Mesendoderm (in vitro differentiated cells): ENCODE measurements around the gene PGAP1. TPM values are rescaled to one million over a fixed set of nuclear protein-coding genes. Genes with fewer than 3 reads are reported as not detected.

Experiments used
- DNase-seq: peaks from one replicate; pipeline ENCODE4 v3.0.0; 2013
- H2AK5ac ChIP-seq: 2 replicates; pipeline ENCODE4 v1.6.1; 2013; ENCODE audit warnings: low read length, inconsistent platforms
- H2BK120ac ChIP-seq: 2 replicates; pipeline ENCODE4 v1.6.1; 2013; ENCODE audit warnings: low read depth, mild to moderate bottlenecking, low read length, moderate library complexity, mixed read lengths
- H2BK15ac ChIP-seq: replicated peaks from 2 replicates; pipeline ENCODE4 v1.6.1; 2013; ENCODE audit warnings: low read depth, mild to moderate bottlenecking, moderate library complexity
- H2BK5ac ChIP-seq: 2 replicates; pipeline ENCODE4 v1.6.1; 2013; ENCODE audit warnings: low read length, inconsistent platforms
- H3K18ac ChIP-seq: 2 replicates; pipeline ENCODE4 v1.6.1; 2013; ENCODE audit warnings: mild to moderate bottlenecking, low read length, mixed read lengths
- H3K23ac ChIP-seq: one replicate; pipeline ENCODE4 v1.6.1; 2013; ENCODE audit warnings: low read length
- H3K27ac ChIP-seq: 2 replicates; pipeline ENCODE4 v1.5.1; 2013; ENCODE audit warnings: low read depth, mild to moderate bottlenecking, inconsistent platforms, low read length, moderate library complexity
- H3K27me3 ChIP-seq: 2 replicates; pipeline ENCODE4 v1.6.1; 2013; ENCODE audit warnings: low read length, control low read depth, mild to moderate bottlenecking, inconsistent platforms; ENCODE audit not compliant: insufficient read depth, poor library complexity
- H3K36me3 ChIP-seq: 2 replicates; pipeline ENCODE4 v1.6.1; 2013; ENCODE audit warnings: low read length, inconsistent platforms; ENCODE audit not compliant: control insufficient read depth, insufficient read depth
- H3K4ac ChIP-seq: one replicate; pipeline ENCODE4 v1.6.1; 2013; ENCODE audit warnings: low read depth, mild to moderate bottlenecking, low read length, moderate library complexity
- H3K4me1 ChIP-seq: 2 replicates; pipeline ENCODE4 v1.6.1; 2013; ENCODE audit warnings: low read depth, low read length, inconsistent platforms; ENCODE audit not compliant: control insufficient read depth
- H3K4me2 ChIP-seq: 2 replicates; pipeline ENCODE4 v1.6.1; 2013; ENCODE audit warnings: low read length
- H3K4me3 ChIP-seq: 2 replicates; pipeline ENCODE4 v1.5.1; 2013; ENCODE audit warnings: mild to moderate bottlenecking, low read length
- H3K56ac ChIP-seq: one replicate; pipeline ENCODE4 v1.6.1; 2013; ENCODE audit warnings: low read length
- H3K79me1 ChIP-seq: 2 replicates; pipeline ENCODE4 v1.6.1; 2013; ENCODE audit warnings: low read length, inconsistent platforms
- H3K79me2 ChIP-seq: 2 replicates; pipeline ENCODE4 v1.6.1; 2013; ENCODE audit warnings: mild to moderate bottlenecking, low read length; ENCODE audit not compliant: control insufficient read depth, insufficient read depth
- H3K9ac ChIP-seq: 2 replicates; pipeline ENCODE4 v1.6.1; 2013; ENCODE audit warnings: low read length, inconsistent platforms
- H4K5ac ChIP-seq: one replicate; pipeline ENCODE4 v1.6.1; 2013; ENCODE audit warnings: low read length
- H4K8ac ChIP-seq: one replicate; pipeline ENCODE4 v1.6.1; 2013; ENCODE audit warnings: low read depth, mild to moderate bottlenecking, control low read depth, low read length, moderate library complexity
- WGBS: extraction: QIAGEN DNeasy Blood & Tissue Kit; methylation state at CpG from one replicate; pipeline ENCODE4 v1.1.7; 2013; ENCODE audit warnings: low lambda C conversion rate, missing lambda C conversion rate; ENCODE audit not compliant: insufficient coverage; ENCODE audit errors: extremely low coverage; 5-methylcytosine and 5-hydroxymethylcytosine counted together
- polyA plus RNA-seq, 2 experiments: library from polyadenylated mRNA; stranded (reverse); fragments of 200-250 nt; gene quantifications; one replicate each; pipeline ENCODE4 v1.2.3, GENCODE V29; 2013

PGAP1 gene, protein sequence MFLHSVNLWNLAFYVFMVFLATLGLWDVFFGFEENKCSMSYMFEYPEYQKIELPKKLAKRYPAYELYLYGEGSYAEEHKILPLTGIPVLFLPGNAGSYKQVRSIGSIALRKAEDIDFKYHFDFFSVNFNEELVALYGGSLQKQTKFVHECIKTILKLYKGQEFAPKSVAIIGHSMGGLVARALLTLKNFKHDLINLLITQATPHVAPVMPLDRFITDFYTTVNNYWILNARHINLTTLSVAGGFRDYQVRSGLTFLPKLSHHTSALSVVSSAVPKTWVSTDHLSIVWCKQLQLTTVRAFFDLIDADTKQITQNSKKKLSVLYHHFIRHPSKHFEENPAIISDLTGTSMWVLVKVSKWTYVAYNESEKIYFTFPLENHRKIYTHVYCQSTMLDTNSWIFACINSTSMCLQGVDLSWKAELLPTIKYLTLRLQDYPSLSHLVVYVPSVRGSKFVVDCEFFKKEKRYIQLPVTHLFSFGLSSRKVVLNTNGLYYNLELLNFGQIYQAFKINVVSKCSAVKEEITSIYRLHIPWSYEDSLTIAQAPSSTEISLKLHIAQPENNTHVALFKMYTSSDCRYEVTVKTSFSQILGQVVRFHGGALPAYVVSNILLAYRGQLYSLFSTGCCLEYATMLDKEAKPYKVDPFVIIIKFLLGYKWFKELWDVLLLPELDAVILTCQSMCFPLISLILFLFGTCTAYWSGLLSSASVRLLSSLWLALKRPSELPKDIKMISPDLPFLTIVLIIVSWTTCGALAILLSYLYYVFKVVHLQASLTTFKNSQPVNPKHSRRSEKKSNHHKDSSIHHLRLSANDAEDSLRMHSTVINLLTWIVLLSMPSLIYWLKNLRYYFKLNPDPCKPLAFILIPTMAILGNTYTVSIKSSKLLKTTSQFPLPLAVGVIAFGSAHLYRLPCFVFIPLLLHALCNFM
- 6.5 TPM for polyA plus RNA-seq (2013, experiment 1 of 2)
- 6.4 TPM for polyA plus RNA-seq (2013, experiment 2 of 2)

DNA sequence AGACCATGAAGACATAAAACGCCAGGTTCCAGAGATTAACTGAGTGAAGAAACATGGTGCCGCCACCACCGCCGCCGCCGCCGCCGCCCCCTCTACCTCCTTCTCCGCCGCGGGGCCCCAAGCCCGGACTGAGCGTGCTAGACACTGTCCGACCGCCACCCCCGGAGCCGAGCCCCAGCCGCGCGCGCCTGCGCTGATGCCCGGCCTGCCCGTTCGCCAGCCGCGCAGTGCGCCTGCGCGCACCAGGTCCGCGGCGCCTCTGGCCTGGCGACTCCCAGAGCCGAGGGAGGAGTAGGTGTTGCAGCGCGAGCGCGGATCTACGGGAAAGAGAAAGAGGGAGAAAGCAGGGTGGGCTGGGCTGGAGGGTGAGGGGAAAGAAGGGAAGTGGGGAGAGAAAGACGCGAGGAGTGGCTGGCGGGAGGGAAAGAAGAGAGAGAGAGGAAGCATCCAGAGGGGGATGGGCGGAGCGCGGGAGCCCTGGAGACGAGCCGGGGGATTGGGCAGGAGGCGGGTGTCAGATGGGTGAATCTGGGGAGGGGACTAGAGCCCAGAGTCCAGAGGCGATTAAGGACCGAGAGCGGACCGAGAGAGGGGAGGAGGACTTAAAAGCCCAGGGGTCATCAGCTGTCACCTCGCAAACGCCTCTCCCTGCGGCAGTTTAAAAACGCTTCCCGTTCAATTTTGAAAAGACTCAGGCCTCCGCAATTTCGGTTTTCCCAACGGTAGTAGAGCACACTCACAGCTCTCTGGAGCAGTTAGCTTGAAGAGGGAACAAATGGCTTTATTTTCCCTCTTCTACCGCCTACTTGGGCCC is at the start of gene PGAP1:
PGAP1 (minus strand) TSS at position 146 of the 814 bp plus-strand sequence; CDS start at position 55, 91 bp downstream.
- peak; percentile 98 for DNase-seq
- H2BK120ac ChIP-seq = no peak within 1 kb of the TSS
- H3K4me2 ChIP-seq = peak within 1 kb of the TSS; percentile 66
- H3K9ac ChIP-seq = peak within 1 kb of the TSS; percentile 91
- peak within 1 kb of the TSS; percentile 89 for H3K23ac ChIP-seq
- H3K79me1 ChIP-seq = no peaks in the 10 kb centered on the region
- no CpG with 5 or more reads among the region's 62 CpGs for WGBS
- peak within 1 kb of the TSS; percentile 89 for H3K18ac ChIP-seq
- no peaks in the 10 kb centered on the region for H3K27me3 ChIP-seq
- peak within 1 kb of the TSS; percentile 60 for H3K4ac ChIP-seq
- peaks cover 2% of the 10 kb centered on the region for H3K4me1 ChIP-seq
- H2AK5ac ChIP-seq = no peak within 1 kb of the TSS
- peak within 1 kb of the TSS; percentile 83 for H2BK5ac ChIP-seq
- H3K4me3 ChIP-seq = peak within 1 kb of the TSS; percentile 88
- H3K56ac ChIP-seq = peak within 1 kb of the TSS; percentile 98
- no peaks in the 10 kb centered on the region for H3K36me3 ChIP-seq
- H4K5ac ChIP-seq = no peak within 1 kb of the TSS
- H3K79me2 ChIP-seq = peaks cover 18% of the 10 kb centered on the region
- no peak within 1 kb of the TSS for H4K8ac ChIP-seq
- no peak within 1 kb of the TSS for H2BK15ac ChIP-seq
- peak within 1 kb of the TSS; percentile 97 for H3K27ac ChIP-seq

DNA sequence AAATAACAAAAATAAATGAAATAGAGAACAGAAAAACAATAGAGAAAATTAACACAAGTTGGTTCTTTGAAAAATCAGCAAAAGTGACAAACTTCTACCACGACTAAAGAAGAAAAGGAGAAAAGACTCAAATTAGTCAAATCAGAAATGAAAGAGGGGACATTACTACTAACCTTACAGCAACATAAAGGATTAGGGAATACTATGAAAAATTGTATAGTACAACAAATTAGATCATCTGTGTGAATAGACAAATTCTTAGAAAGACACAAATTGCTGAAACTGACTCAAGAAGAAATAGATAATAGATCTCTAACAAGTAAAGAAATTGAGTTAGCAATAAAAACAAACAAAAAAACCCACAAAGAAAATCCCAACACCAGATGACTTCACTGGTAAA is 48.5 kb upstream of the PGAP1 start:
- Histone ChIP-seq H3K4me1 (peaks cover 4% of the 10 kb centered on the region), H4K8ac (no peak overlapping the region), H2BK120ac (no peak overlapping the region), H3K9ac (no peak overlapping the region), H3K23ac (no peak overlapping the region), H3K18ac (no peak overlapping the region), H2BK5ac (no peak overlapping the region), H3K4me2 (no peak overlapping the region), H3K79me2 (no peaks in the 10 kb centered on the region), H3K79me1 (no peaks in the 10 kb centered on the region), H3K4ac (no peak overlapping the region), H3K27me3 (no peaks in the 10 kb centered on the region), H3K36me3 (no peaks in the 10 kb centered on the region), H3K4me3 (no peak overlapping the region), H3K27ac (no peak overlapping the region), H4K5ac (no peak overlapping the region), H2AK5ac (no peak overlapping the region), H3K56ac (no peak overlapping the region), H2BK15ac (no peak overlapping the region)
- no CpG with 5 or more reads among the region's 1 CpG for WGBS
- DNase-seq = no peak

DNA sequence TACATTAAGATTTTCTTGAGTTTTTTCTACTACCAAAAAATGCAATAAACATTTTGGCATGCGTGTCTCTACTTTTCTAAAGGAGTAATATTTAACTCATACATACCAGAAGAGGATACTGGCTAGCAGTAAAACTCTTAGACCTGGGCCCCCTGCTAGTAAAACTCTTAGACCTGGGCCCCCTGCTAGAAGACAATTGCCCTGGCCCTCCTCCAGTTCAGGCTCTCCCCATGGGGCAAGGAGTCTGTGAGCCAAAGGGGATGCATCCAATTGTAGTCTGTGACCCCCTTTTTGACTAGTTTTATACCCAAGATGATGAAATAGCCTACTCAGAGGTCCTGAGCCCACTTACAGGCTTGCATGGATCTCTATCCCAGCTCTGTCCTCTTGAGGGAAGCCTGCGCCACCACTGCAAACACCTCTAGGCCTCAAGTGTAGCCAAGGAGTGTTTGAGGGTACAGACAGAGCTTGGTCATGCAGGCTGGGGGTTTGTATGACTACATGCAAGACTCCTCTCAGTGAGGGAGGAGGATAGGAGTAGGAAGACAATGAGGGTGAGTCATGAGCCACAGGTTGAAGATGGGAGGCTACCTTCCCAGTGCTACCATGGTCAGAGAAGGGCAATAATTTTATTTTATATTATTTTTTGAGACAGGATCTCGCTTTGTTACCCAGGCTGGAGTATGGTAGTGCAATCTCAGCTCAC is 45.2 kb upstream of the PGAP1 start:
- H3K4ac ChIP-seq = no peak overlapping the region
- no peak overlapping the region for H3K18ac ChIP-seq
- no peak overlapping the region for H2AK5ac ChIP-seq
- H2BK5ac ChIP-seq = peak overlapping the region; percentile 35
- H4K5ac ChIP-seq = no peak overlapping the region
- DNase-seq = peak; percentile 62
- no CpG with 5 or more reads among the region's 3 CpGs for WGBS
- H2BK120ac ChIP-seq = no peak overlapping the region
- no peaks in the 10 kb centered on the region for H3K27me3 ChIP-seq
- H2BK15ac ChIP-seq = no peak overlapping the region
- H3K27ac ChIP-seq = no peak overlapping the region
- H3K56ac ChIP-seq = peak overlapping the region; percentile 50
- H3K4me2 ChIP-seq = no peak overlapping the region
- peaks cover 5% of the 10 kb centered on the region for H3K4me1 ChIP-seq
- no peaks in the 10 kb centered on the region for H3K79me2 ChIP-seq
- H3K23ac ChIP-seq = no peak overlapping the region
- no peak overlapping the region for H4K8ac ChIP-seq
- no peaks in the 10 kb centered on the region for H3K36me3 ChIP-seq
- no peak overlapping the region for H3K4me3 ChIP-seq
- no peak overlapping the region for H3K9ac ChIP-seq
- H3K79me1 ChIP-seq = no peaks in the 10 kb centered on the region

DNA sequence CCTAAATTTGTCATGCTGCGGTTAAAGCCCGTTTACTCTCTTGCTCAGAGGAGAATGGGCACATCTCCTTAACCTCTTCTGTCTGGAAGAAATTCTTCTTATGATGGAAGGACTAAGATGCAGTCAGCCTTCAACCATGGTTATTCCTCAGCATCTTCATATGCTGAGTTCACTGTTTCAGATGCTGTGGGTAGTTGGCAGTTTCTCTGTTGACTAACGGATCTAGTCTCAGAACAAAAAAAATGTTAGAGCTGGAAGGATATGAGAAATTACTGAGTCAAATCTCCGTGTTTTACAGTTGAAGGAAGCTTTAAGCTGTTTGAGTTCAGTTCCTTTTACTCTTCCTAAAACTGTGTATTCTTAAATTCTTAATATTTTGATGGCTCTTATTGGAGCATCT is 43.6 kb upstream of the PGAP1 start:
- H2AK5ac ChIP-seq = no peak overlapping the region
- H3K79me2 ChIP-seq = no peaks in the 10 kb centered on the region
- H2BK120ac ChIP-seq = no peak overlapping the region
- H3K18ac ChIP-seq = no peak overlapping the region
- H3K4me1 ChIP-seq = peaks cover 7% of the 10 kb centered on the region
- H3K27me3 ChIP-seq = no peaks in the 10 kb centered on the region
- no peak overlapping the region for H4K5ac ChIP-seq
- WGBS = no CpG with 5 or more reads among the region's 4 CpGs
- no peak overlapping the region for H3K4ac ChIP-seq
- H3K56ac ChIP-seq = no peak overlapping the region
- H3K27ac ChIP-seq = no peak overlapping the region
- no peak overlapping the region for H3K23ac ChIP-seq
- H3K36me3 ChIP-seq = no peaks in the 10 kb centered on the region
- DNase-seq = no peak
- no peak overlapping the region for H3K4me2 ChIP-seq
- H3K4me3 ChIP-seq = no peak overlapping the region
- no peak overlapping the region for H4K8ac ChIP-seq
- H3K79me1 ChIP-seq = no peaks in the 10 kb centered on the region
- H2BK5ac ChIP-seq = no peak overlapping the region
- H2BK15ac ChIP-seq = no peak overlapping the region
- H3K9ac ChIP-seq = no peak overlapping the region

DNA sequence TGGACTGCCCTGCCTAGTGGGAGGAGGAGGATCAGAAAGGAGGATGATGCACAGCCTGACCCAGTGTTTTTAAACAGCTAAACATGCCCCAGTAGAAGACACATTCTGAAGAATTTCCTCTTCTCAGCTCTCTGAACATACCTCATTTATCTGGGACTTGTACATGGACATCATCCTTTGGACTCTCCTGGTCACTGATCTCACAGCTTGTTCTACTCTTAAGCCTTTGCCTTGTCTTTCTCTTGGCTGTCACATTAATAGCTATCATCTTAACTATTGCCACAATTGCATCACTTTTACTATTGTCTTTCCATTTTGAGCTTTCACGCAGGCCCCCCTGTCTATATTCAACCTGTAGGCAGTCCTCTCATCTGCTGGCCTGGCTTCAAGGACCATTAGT is 42.0 kb upstream of the PGAP1 start:
- WGBS = no CpG with 5 or more reads among the region's 1 CpG
- H4K5ac ChIP-seq = no peak overlapping the region
- no peak overlapping the region for H3K4me3 ChIP-seq
- no peaks in the 10 kb centered on the region for H3K27me3 ChIP-seq
- no peak overlapping the region for H3K4me2 ChIP-seq
- H3K27ac ChIP-seq = no peak overlapping the region
- no peak overlapping the region for H4K8ac ChIP-seq
- peaks cover 7% of the 10 kb centered on the region for H3K4me1 ChIP-seq
- H3K56ac ChIP-seq = no peak overlapping the region
- H3K9ac ChIP-seq = no peak overlapping the region
- no peak overlapping the region for H2AK5ac ChIP-seq
- no peaks in the 10 kb centered on the region for H3K36me3 ChIP-seq
- no peak overlapping the region for H3K23ac ChIP-seq
- H3K4ac ChIP-seq = no peak overlapping the region
- no peaks in the 10 kb centered on the region for H3K79me1 ChIP-seq
- H2BK15ac ChIP-seq = no peak overlapping the region
- DNase-seq = no peak
- no peak overlapping the region for H2BK5ac ChIP-seq
- H3K79me2 ChIP-seq = no peaks in the 10 kb centered on the region
- H3K18ac ChIP-seq = no peak overlapping the region
- H2BK120ac ChIP-seq = no peak overlapping the region
